IMR-90 (cell line): ENCODE data around the gene GDF15. TPM values are rescaled to one million over a fixed set of nuclear protein-coding genes. Genes with fewer than 3 reads are reported as not detected.

Experiments
- ATAC-seq: fragments of 200-7000 bp; cut with Tn5 transposase; 2 replicates; pipeline ENCODE4 v1.9.1; 2020; ENCODE audit warnings: low read depth, mild to moderate bottlenecking, moderate library complexity
- BruUV-seq: library from RNA; stranded (reverse); fragments of 400-500 nt; replicated peaks from 2 replicates; lab custom pipeline; 2021; lab: Mats Ljungman, UMichigan
- CTCF ChIA-PET: fragments of 300-600 bp; formaldehyde crosslinking; extraction: SDS; loops from one replicate; lab custom pipeline; 2021; ENCODE audit warnings: antibody characterized with exemption; lab: Yijun Ruan, JAX
- POLR2A ChIA-PET: fragments of 300-600 bp; sonication (Branson Sonifier 250); formaldehyde crosslinking; loops from one replicate; lab custom pipeline; 2022; ENCODE audit warnings: antibody characterized with exemption; ENCODE audit not compliant: unreplicated experiment; lab: Charles Lee
- DNase-seq: peaks from one replicate; pipeline ENCODE4 v3.0.0; 2013
- H2AFZ ChIP-seq: replicated peaks from 2 replicates; pipeline ENCODE3; 2013; ENCODE audit warnings: low read length, mild to moderate bottlenecking; ENCODE audit not compliant: poor library complexity
- H2AK5ac ChIP-seq: 2 replicates; pipeline ENCODE4 v1.6.1; 2013; ENCODE audit warnings: low read depth, low read length, inconsistent platforms
- H2AK9ac ChIP-seq: replicated peaks from 2 replicates; pipeline ENCODE3; 2013; ENCODE audit warnings: mild to moderate bottlenecking, low read depth, low read length, moderate library complexity; ENCODE audit not compliant: poor library complexity
- H2BK120ac ChIP-seq: 2 replicates; pipeline ENCODE4 v1.6.1; 2013; ENCODE audit warnings: low read depth, low read length, inconsistent platforms
- H2BK15ac ChIP-seq: 3 replicates; pipeline ENCODE4 v1.6.1; 2013; ENCODE audit warnings: low read depth, low read length, inconsistent platforms
- H2BK20ac ChIP-seq: 2 replicates; pipeline ENCODE4 v1.6.1; 2013; ENCODE audit warnings: low read depth, mild to moderate bottlenecking, inconsistent platforms, low read length, moderate library complexity
- H2BK5ac ChIP-seq: 2 replicates; pipeline ENCODE4 v1.6.1; 2013; ENCODE audit warnings: mild to moderate bottlenecking, low read depth, low read length, inconsistent platforms; ENCODE audit not compliant: poor library complexity, severe bottlenecking
- H3K14ac ChIP-seq: replicated peaks from 2 replicates; pipeline ENCODE4 v1.6.1; 2013; ENCODE audit warnings: low read depth, low read length, inconsistent platforms
- H3K18ac ChIP-seq: 2 replicates; pipeline ENCODE4 v1.6.1; 2013; ENCODE audit warnings: low read depth, low read length, control low read depth
- H3K23ac ChIP-seq: 2 replicates; pipeline ENCODE4 v1.6.1; 2013; ENCODE audit warnings: low read depth, low read length, inconsistent platforms
- H3K27ac ChIP-seq: 2 replicates; pipeline ENCODE4 v1.5.1; 2013; ENCODE audit warnings: mild to moderate bottlenecking, control low read depth, low read length; ENCODE audit not compliant: insufficient read depth
- H3K27me3 ChIP-seq: 2 replicates; pipeline ENCODE4 v1.6.1; 2013; ENCODE audit warnings: low read length; ENCODE audit not compliant: control insufficient read depth, insufficient read depth
- H3K36me3 ChIP-seq: 2 replicates; pipeline ENCODE4 v1.6.1; 2013; ENCODE audit warnings: low read length, mixed read lengths; ENCODE audit not compliant: control insufficient read depth, insufficient read depth
- H3K4ac ChIP-seq: 2 replicates; pipeline ENCODE4 v1.6.1; 2013; ENCODE audit warnings: low read depth, low read length, inconsistent platforms
- H3K4me1 ChIP-seq: 2 replicates; pipeline ENCODE4 v1.6.1; 2013; ENCODE audit warnings: low read length, mixed read lengths; ENCODE audit not compliant: control insufficient read depth, insufficient read depth
- H3K4me2 ChIP-seq: 2 replicates; pipeline ENCODE4 v1.6.1; 2013; ENCODE audit warnings: low read depth, mild to moderate bottlenecking, control low read depth, low read length, moderate library complexity
- H3K4me3 ChIP-seq: 2 replicates; pipeline ENCODE4 v1.5.1; 2013; ENCODE audit warnings: low read depth, mild to moderate bottlenecking, control low read depth, low read length, moderate library complexity; ENCODE audit not compliant: insufficient read depth
- H3K56ac ChIP-seq: 2 replicates; pipeline ENCODE4 v1.6.1; 2013; ENCODE audit warnings: low read length, inconsistent platforms; ENCODE audit not compliant: insufficient read depth; ENCODE audit errors: extremely low read depth
- H3K79me1 ChIP-seq, 2 experiments: 2 replicates each; pipeline ENCODE4 v1.6.1; 2013; ENCODE audit warnings: low read length in 2 of 2, inconsistent platforms in 1 of 2, low read depth in 1 of 2
- H3K9ac ChIP-seq: 2 replicates; pipeline ENCODE4 v1.6.1; 2013; ENCODE audit warnings: low read depth, low read length, control low read depth
- H3K9me1 ChIP-seq: 2 replicates; pipeline ENCODE4 v1.6.1; 2013; ENCODE audit warnings: low read length, inconsistent platforms; ENCODE audit not compliant: insufficient read depth
- H3K9me3 ChIP-seq: 2 replicates; pipeline ENCODE4 v1.6.1; 2013; ENCODE audit warnings: low read length; ENCODE audit not compliant: control insufficient read depth, insufficient read depth
- H4K20me1 ChIP-seq: 2 replicates; pipeline ENCODE4 v1.6.1; 2013; ENCODE audit warnings: low read length, inconsistent platforms; ENCODE audit not compliant: insufficient read depth
- H4K5ac ChIP-seq: 2 replicates; pipeline ENCODE4 v1.6.1; 2013; ENCODE audit warnings: mild to moderate bottlenecking, low read depth, low read length, control low read depth
- H4K8ac ChIP-seq, 2 experiments: 2 replicates each; pipeline ENCODE4 v1.6.1; 2013; ENCODE audit warnings: low read depth in 2 of 2, low read length in 2 of 2, control low read depth in 1 of 2, inconsistent platforms in 1 of 2
- H4K91ac ChIP-seq: 2 replicates; pipeline ENCODE4 v1.6.1; 2013; ENCODE audit warnings: low read depth, low read length, inconsistent platforms; ENCODE audit not compliant: insufficient read depth
- CEBPB ChIP-seq: IDR thresholded peaks from 2 replicates; pipeline ENCODE4 v1.6.1; 2012; ENCODE audit warnings: low read depth, low read length, improper control_type of control experiment
- CTCF ChIP-seq: conservative IDR thresholded peaks from 2 replicates; pipeline ENCODE4 v1.5.1; 2012; ENCODE audit warnings: mild to moderate bottlenecking, low read depth, low read length, improper control_type of control experiment
- ELK1 ChIP-seq: fragments of 150-350 bp; IDR thresholded peaks from 2 replicates; pipeline ENCODE4 v1.6.1; 2016; ENCODE audit warnings: low read depth, mild to moderate bottlenecking, low read length, moderate library complexity, borderline replicate concordance
- FOS ChIP-seq: fragments of 150-350 bp; IDR thresholded peaks from 2 replicates; pipeline ENCODE4 v1.6.1; 2016; ENCODE audit warnings: low read depth, low read length
- MAFK ChIP-seq: IDR thresholded peaks from 2 replicates; pipeline ENCODE4 v1.6.1; 2012; ENCODE audit warnings: low read depth, low read length, improper control_type of control experiment
- MAZ ChIP-seq: IDR thresholded peaks from 2 replicates; pipeline ENCODE4 v1.6.1; 2012; ENCODE audit warnings: low read depth, mild to moderate bottlenecking, low read length, improper control_type of control experiment, moderate library complexity, borderline replicate concordance
- RCOR1 ChIP-seq: IDR thresholded peaks from 2 replicates; pipeline ENCODE4 v1.6.1; 2012; ENCODE audit warnings: mild to moderate bottlenecking, low read length, improper control_type of control experiment; ENCODE audit not compliant: insufficient replicate concordance
- RFX5 ChIP-seq: IDR thresholded peaks from 2 replicates; pipeline ENCODE4 v1.8.0; 2012; ENCODE audit warnings: low read depth, mild to moderate bottlenecking, low read length, moderate library complexity
- USF2 ChIP-seq: fragments of 150-350 bp; IDR thresholded peaks from 2 replicates; pipeline ENCODE4 v1.6.1; 2017; ENCODE audit warnings: mild to moderate bottlenecking, antibody characterized with exemption, low read length, low read depth
- WGBS, 2 experiments: methylation state at CpG; one replicate each; pipeline versions ENCODE4 v1.1.5 to v1.1.7; 2013; ENCODE audit warnings: missing lambda C conversion rate in 2 of 2; ENCODE audit not compliant: insufficient read length in 1 of 2; ENCODE audit errors: extremely low coverage in 2 of 2; 5-methylcytosine and 5-hydroxymethylcytosine counted together
- dilution Hi-C: fragments of 300-500 bp; cut with HindIII; formaldehyde crosslinking; loops from one replicate; pipeline ENCODE4 v1.14.3; 2018; ENCODE audit warnings: low sequenced_read_pairs; ENCODE audit not compliant: unreplicated experiment
- in situ Hi-C: fragments of 300-500 bp; cut with MboI; formaldehyde crosslinking; loops from 3 replicates; pipeline ENCODE4 v1.14.3; 2019; ENCODE audit warnings: low sequenced_read_pairs, inconsistent platforms, mixed read lengths
- intact Hi-C: fragments of 100-400 bp; cut with micrococcal nuclease; formaldehyde crosslinking; loops from 2 replicates; pipeline ENCODE4 v1.10.0; 2022
- polyA plus RNA-seq, 3 experiments: library from polyadenylated mRNA; depleted of rRNA; stranded (reverse); fragments of >200 nt; gene quantifications; 2 replicates each; pipeline ENCODE4 v1.2.3, GENCODE V29; 2012; ENCODE audit warnings: low replicate concordance in 1 of 3
- total RNA-seq: library from RNA; depleted of rRNA; stranded (reverse); fragments of >200 nt; gene quantifications from 2 replicates; pipeline ENCODE4 v1.2.3, GENCODE V29; 2012

GDF15 gene
- total and polyA plus RNA-seq, 2 of the 4 experiments (the other 2 are of a cell fraction), result 5.6 to 49.8 TPM

GRCh38 chr19:18386543-18387271 is 749 bp downstream of the GDF15 start:
- CTCF ChIA-PET, result no interaction called here
- Histone ChIP-seq H2BK20ac (peak overlapping the region; percentile 86), H3K14ac (peak overlapping the region; percentile 88), H3K9me3 (no peaks in the 10 kb centered on the region), H2BK5ac (peak overlapping the region; percentile 21), H2BK120ac (peak overlapping the region; percentile 86), H3K27me3 (no peaks in the 10 kb centered on the region), H2AK5ac (peak overlapping the region; percentile 92), H3K36me3 (peaks cover 9% of the 10 kb centered on the region; the same call in 1 of the 2 replicates), H2AFZ (peak overlapping the region; percentile 74), H3K27ac (peak overlapping the region; percentile 3; the same call in 1 of the 2 replicates), H3K4me3 (peak overlapping the region; percentile 83), H3K18ac (peak overlapping the region; percentile 25; the same call in 1 of the 2 replicates), H4K91ac (peak overlapping the region; percentile 66), H2AK9ac (peak overlapping the region; percentile 93), H4K8ac (peak overlapping the region in 1 of 2 experiments; percentile 49; a peak in 3 of 4 replicates), H3K4me1 (peaks cover 12% of the 10 kb centered on the region), H3K9me1 (peaks cover 5% of the 10 kb centered on the region; the same call in 1 of the 2 replicates), H3K56ac (peak overlapping the region; percentile 35; the same call in 1 of the 2 replicates), H3K9ac (peak overlapping the region; percentile 4), H3K4me2 (peak overlapping the region; percentile 84), H2BK15ac (peak overlapping the region; percentile 87; the same call in 2 of the 3 replicates), H3K23ac (peak overlapping the region; percentile 81), H4K5ac (peak overlapping the region; percentile 70), H3K79me1 (peaks cover 0 to 34% of the 10 kb centered on the region in 2 experiments; a peak in 3 of 4 replicates), H4K20me1 (peaks cover 24% of the 10 kb centered on the region), H3K4ac (peak overlapping the region; percentile 59)
- TF ChIP-seq RFX5 (no peak), MAZ (no peak), CEBPB (no peak), MAFK (no peak), RCOR1 (no peak), CTCF (no peak), FOS (no peak), ELK1 (no peak), USF2 (no peak)
- in situ Hi-C loops, result no loop called here
- DNase-seq, result peak; percentile 46
- POLR2A ChIA-PET, result no interaction called here
- no peak for ATAC-seq
- intact Hi-C loops, result no loop called here
- dilution Hi-C loops, result no loop called here
- BruUV-seq, result no TSS peak
- WGBS, 2 experiments, result 94% methylated on average over 5 of the region's 14 CpGs; no CpG with 5 or more reads in 1 of the 2 experiments
